ENCODE data around the gene USP33.
"Not testable (repeated sequence)": the region's sequence is repeated elsewhere in the genome, so short reads cannot be mapped to it uniquely, and the experiment has no call there.

USP33 gene

GRCh38 chr1:77671836-77672235, 87.8 kb downstream of the USP33 start:
- DNase-seq (ENCODE audit: low read depth), result no peak

GRCh38 chr1:77670330-77670729, 89.3 kb downstream of the USP33 start:
- no peak for DNase-seq (ENCODE audit: low read depth)

DNA sequence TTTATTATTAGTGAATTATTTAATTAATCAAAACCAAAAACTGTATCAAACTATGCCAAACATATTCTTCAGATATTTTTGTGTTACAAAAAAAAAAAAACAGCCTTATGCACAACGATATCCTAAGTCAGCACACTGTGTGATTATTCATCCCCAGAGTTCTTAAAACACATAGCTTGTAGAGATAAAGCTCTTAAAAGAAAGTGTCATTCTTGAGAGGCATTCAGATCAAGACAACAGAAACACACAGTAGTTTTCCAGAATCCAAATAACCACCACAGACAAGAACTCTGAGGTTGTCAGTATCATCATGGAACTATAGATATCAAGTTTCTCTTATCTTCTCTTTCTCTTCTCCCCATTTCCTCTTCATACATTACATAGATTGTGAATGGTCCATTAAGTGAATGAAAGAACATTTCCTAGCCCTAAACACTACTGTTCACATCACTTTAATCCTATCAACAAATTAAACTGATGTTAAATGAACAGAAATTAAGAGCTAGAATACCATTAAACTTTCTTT, 90.7 kb downstream of the USP33 start:
- DNase-seq (ENCODE audit: low read depth), result no peak

- DNase-seq (ENCODE audit: low read depth), result no peak
Measured at GRCh38 chr1:77664939-77665516, 94.6 kb downstream of the USP33 start.

DNA sequence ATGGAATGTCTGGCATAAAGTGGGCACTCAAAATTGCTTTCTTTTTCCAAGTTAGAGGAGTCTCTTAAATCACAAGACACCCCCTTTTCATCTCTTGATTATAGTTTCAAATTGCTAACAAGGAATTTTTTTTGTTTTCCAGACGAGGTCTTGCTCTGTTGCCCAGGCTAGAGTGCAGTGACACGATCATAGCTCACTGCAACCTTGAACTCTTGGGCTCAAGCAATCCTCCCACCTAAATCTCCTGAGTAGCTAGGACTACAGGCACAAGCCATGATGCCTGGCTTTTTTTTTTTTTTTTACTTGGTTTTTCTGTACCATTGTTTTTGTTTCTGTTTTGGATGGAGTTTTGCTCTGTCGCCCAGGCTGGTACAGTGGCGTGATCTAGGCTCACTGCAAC, 98.0 kb downstream of the USP33 start:
- no peak for DNase-seq (ENCODE audit: low read depth)

DNA sequence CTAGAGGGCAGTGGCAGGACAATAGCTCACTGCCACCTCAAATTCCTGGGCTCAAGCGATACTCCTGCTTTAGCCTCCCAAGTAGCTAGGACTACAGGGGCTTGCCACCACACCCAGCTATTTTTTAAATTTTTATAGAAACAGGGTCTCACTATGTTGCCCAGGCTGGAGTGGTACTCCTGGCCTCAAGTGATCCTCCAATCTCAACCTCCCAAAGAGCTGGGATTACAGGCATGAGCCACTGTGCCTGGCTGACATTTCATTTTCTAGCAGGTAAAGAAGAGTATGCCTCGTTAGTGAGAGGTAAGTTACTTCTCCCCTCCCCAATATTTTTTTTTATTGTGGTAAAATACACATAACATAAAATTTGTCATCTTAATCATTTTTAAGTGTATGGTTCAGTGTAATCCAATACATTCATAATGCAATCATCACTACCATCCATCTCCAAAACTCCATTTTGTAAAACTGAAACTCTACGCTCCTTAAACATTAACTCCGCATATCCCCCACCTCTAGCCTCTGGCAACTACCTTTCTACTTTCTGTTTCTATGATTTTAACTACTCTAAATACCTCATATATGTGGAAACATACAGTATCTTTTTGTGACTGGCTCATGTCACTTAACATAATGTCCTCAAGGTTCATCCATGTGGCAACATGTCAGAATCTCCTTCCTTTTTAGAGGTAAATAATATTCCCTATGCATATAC, 99.6 kb downstream of the USP33 start:
- no peak for DNase-seq (ENCODE audit: low read depth)

DNA sequence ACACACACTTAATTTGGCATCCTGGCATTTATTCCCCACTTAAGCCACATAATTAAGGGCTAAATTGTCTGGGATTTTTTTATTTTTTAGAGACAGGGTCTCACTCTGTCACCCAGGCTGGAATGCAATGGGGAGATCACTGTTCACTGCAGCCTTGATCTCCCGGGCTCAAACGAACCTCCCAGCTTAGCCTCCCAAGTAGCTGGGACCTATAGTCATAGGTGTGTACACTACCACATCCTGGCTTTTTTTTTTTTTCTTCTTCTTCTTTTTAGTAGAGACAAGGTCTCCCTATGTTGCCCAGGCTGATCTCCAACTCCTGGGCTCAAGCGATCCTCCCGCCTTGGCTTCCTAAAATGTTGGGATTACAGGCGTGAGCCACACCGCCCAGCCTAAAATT, 101.4 kb downstream of the USP33 start:
- DNase-seq (ENCODE audit: low read depth), result no peak

DNA sequence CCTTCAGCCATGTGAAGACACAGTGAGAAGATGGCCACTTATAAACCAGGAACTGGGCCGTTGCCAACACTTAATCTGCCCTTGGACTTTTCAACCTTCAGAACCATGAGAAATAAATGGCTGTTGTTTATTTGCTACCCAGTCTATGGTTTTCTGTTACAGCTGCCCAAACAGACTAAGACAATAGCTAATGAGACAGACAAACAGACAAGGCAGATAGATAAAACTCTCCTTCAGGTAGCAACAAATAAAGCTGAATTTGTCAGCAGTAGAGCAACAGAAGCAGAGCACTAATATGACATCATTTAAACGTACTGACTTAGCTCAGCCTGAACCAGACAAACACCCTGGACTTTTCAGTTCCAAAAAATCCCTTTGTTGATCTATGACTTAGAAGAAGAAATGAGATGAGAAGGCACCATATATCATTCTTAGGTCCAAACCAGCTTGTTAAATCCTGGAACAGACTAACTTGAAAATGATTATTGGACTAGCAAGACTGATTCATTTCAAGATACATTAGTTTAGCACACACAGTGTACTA, 104.1 kb downstream of the USP33 start:
- DNase-seq (ENCODE audit: low read depth), result no peak

DNA sequence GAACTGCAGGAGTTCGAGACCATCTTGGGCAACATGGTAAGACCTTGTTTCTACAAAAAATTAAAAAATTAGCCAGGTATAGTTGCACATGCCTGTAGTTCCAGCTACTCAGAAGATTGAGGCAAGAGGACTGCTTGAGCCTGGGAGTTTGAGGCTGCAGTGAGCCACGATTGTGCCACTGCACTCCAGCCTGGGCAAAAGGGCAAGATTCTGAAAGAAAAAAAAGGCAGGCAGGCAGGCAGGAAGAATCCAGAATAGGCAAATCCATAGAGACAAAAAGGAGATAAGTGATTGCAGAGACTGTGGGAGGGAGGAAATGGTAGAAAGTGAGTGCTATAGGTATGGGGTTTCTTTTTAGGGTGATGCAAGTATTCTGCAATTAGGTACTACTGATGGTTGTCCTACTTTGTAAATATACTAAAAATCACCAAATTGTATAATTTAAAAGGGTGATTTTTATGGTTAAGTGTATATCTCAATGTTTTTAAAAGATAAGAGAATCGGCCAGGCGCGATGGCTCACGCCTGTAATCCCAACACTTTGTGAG, 106.6 kb downstream of the USP33 start:
- no peak for DNase-seq (ENCODE audit: low read depth)

- peak; percentile 59 for DNase-seq (ENCODE audit: low read depth)
Measured at GRCh38 chr1:77652268-77652667, 107.4 kb downstream of the USP33 start.

DNA sequence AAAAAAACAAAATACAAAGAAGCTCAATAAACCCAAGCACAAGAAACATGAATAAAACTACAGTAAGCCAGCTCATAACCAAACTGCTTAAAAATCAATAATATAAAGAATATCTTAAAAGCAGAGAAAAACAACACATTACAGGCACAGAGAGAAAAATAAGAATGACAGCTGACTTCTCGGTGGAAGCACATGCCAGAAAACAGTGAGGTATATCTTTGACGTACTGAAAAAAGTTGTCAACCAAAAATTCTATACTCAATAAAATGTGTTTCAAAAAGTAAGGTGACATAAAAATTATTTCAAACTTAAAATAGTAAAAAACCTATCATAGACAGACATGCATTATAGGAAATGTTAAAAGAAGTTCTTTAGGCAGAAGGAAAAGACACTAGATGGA, 110.5 kb downstream of the USP33 start:
- DNase-seq (ENCODE audit: low read depth), result no peak

DNA sequence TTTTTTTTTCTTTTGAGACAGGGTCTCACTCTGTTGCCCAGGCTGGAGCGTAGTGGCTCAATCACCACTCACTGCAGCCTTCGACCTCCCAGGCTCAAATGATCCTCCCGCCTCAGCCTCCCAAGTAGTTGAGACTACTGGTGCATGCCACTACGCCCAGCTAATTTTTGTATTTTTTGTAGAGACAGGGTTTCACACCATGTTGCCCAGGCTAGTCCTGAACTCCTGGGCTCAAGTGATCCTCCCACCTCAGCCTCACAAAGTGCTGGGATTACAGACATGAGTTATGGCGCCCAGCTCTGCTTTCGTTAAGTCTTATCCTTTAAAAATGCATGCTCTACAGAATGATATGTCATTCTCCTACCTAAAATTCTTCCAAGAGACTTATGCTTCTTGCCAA, 113.4 kb downstream of the USP33 start:
- not testable (repeated sequence) for DNase-seq (ENCODE audit: low read depth)
